Middle frontal gyrus (tissue), 1 donor: ENCODE measurements around the gene ATP6V1D.
A peak's percentile ranks its signal among the peaks of the same experiment; 100 is the strongest.
"Not testable (repeated sequence)": the region's sequence is repeated elsewhere in the genome, so short reads cannot be mapped to it uniquely, and the experiment has no call there.

Experiments
- DNase-seq: peaks from one replicate; pipeline ENCODE4 v3.0.0-alpha.2; 2015; ENCODE audit warnings: low spot score; ENCODE audit errors: extremely low spot score

Gene ATP6V1D

DNA sequence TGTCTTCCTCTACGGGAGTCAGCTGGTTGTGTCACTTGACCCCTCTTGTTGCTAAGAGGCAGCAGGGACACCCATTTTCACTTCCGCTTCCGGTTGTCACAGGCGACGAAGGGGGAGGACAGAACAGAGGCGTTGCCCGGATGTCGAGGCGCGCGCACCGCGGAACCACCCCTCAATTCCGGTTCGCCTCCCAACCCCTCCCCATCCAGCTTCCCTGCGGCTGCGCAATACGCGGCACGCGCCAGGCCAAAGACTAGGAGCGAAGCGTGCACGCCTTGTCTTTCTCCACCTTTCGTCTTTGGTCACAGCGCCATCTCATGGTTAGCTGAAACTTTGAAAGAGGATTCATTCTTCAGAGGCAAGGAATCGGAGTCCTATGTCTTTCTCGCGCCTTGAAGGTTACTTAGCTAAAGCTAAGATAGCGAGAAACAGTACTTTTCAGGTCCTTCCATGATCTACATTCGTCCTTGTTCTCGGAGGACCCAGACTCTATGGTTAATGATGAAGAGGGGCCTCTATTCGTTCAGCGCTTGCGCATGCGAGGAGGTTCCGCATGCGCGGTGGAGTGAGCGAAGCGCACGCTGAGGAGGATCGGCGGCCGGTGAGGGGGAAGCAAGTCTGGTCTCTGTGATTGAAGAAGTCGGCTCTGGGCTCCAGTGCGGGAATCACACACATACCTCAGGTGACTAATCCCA is at the start of gene ATP6V1D, which contains the start of gene EIF2S1:
TSS of gene ATP6V1D (minus strand) at position 30 of the 695 bp plus-strand sequence. CDS start 106 bp downstream, outside the sequence.
TSS of gene EIF2S1 (plus strand) at position 554 of the 695 bp plus-strand sequence. CDS start 4,440 bp downstream, outside the sequence.
- peak; percentile 98 for DNase-seq

DNA sequence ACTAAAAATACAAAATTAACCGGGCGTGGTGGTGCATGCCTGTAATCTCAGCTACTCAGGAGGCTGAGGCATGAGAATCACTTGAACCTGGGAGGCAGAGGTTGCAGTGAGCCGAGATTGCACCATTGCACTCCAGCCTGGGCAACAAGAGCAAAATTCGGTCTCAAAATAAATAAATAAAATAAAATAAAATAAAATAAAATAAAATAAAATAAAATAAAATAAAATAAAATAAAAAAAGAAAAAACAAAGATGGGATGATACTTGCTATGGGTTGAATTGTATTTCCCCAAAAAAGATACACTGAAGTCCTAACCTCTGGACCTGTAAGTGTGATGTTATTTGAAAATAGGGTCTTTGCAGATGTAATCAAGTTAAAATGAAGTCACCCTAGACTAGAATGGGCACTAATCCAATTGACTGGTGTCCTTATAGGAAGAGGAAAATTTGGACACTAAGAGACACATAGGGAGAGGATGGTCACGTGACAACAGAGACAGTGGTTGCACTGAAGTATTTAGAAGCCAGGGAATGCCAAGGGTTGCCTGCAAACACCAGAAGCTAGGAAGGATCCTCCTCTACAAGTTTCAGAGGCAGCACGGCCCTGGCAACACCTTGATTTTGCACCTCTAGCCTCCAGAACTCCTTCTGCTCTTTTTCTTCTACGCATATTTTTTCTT is 48.7 kb upstream of the ATP6V1D start:
- DNase-seq, result not testable (repeated sequence)

DNA sequence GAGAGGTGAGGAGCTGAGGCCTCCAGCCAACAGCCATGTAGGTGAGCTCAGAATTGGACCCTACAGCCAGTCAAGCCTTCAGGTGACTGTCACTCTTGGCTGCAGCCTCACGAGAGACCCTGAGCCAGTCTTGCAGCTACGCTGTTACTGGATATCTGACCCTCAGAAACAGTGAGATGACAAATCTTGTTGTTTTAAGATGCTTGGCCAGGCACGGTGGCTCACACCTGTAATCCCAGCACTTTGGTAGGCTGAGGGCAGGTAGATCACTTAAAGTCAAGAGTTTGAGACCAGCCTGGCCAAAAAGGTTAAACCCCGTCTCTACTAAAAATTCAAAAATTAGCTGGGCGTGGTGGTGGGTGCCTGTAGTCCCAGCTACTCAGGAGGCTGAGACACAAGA is 46.2 kb upstream of the ATP6V1D start:
- DNase-seq, result no peak

DNA sequence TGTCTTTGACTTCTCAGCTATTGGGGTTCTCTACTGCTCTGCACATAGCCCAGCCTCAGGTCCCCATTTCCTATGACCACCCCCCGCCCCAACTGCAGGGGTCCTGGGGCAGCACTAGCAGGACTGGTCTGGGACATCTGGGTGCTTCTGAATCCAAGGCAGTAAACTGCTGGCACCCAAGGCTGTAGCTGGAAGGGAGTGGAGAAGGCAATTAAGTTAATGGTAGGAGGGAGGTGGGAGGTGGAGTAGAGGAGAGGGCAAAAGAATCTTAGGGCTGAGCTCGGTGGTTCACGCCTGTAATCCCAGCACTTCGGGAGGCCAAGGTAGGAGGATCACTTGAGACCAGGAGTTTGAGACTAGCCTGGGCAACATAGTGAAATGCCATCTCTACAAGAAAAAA is 40.8 kb upstream of the ATP6V1D start:
- no peak for DNase-seq

DNA sequence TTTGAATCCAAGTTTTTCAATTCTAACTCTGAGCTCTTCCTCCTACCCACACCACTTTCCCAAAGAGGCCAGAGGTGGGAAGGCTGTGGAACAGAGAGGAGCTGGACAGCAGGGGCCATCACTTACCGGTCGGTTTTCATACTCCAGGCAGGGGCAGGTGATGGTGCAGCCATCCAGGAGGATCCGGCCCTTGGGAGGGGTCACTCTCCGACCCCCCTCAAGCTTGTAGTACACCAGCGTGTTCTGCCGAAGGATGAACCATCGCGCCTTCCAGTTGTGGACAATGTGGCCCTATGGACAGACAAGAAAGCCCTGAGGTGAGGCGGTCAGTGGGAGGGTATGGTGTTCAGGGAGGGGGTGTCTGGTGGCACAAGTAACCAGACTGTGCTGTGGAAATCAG is 37.9 kb upstream of the ATP6V1D start:
- no peak for DNase-seq

DNA sequence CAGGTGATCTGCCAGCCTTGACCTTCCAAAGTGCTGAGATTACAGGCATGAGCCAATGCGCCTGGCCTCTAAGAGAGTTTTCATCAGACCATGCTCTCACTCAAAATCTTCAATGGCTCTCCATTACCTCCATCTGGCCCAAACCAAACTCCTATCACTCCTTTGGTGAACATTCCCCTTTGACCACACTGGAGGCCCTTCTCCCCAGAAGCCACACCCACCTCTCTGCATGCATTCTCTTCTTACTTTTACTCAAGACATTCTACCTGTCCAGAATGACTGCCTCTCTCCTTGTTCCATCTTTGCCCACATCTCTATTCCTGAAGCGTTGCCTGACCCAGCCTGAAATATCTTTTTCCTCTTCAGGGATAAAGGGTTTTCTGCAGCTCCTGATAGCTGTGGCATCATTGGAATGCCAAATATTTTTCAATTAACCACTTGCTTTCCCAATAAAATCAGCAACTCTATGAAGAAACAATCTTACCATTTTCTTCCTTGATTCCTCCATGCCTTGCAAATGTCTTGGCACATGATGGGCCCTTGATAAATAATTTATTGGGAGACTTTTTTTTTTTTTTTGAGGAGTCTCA is 36.9 kb upstream of the ATP6V1D start:
- DNase-seq, result no peak

DNA sequence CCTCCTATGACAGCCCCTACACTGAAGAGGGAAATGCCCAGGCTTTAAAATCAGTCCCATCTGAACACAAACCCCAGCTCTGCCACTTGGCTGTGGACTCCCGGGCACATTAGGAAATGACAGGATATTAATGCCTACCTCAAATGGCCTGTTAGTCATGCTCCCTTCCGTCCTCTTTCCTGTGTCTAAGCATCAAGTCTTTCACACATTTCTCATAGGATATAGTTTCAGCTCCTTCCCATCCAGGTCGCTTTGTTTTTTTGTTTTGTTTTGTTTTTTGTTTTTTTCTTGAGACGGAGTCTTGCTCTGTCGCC is 36.2 kb upstream of the ATP6V1D start:
- no peak for DNase-seq

DNA sequence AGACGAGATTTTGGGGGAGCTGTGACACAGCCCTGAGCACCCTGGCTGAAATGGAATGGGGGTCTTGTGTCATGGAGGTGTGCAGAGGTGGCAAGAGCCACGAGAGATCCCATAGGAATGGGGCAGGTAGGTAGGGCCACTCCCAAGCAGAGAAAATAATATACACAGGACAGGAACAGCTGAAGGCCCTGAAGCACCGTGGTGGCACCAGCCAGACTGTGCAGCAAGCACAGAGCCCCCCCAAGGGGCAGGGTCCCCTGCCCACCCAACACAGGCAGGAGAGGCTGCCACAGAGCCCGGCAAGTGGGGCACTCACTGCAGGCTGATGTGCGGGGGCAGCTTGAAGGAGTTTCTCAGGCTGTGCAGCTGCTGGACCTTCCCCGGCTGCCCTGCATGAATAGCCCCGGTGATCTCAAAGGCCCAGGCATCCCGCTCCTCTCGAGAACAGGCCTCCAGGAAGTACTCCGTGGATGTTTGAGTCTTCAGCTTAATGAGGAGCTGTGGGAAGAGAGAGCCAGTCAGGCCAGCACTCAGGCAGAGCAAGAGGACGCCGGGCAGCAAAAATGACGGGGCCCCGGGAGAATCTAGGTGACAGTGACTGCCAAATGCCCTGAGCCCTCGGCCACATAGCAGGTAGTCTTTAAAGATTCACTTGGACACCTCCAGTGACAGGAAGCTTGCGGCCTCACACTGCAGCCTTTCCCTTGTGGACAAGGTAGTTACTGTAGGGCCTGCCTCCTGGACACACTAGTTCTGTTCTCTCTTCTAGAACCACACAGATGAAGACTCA is 35.7 kb upstream of the ATP6V1D start:
- DNase-seq, result no peak

DNA sequence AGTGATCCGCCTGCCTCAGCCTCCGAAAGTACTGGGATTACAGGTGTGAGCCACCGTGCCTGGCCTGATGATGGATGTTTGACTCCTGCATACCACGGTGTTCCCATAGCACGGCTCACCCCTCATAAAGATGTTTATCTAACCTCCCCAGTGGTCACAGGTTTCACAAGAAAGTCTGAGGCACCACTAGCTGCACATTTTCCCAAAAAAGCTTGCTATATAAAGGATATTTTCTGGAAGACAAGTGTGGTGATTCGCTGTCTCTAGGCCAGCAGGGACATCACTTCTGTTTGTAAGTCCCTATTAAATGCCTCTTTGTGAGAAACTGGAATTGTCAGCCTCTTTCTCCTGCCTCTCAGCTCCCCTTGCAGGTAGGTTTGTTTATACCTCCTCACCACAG is 34.1 kb upstream of the ATP6V1D start:
- no peak for DNase-seq

DNA sequence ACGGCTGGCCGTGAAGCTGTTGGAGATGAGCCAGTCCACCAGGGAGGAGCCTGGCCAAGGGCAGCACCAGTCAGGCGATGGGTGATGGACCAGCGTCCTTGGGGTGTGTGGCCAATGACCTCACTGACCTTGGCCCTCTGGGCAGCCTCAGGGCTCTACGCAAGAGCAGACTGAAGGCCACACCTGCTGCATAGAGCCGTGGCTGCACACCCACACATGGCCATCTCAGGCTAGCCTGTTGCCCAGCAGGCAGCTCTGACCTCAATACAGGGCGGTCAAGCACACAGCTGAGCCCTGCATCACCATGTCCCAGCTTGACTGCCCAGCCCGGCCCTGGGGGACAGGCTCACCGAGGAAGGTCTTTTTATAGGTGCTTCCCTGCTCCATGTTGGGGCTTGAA is 33.2 kb upstream of the ATP6V1D start:
- no peak for DNase-seq

DNA sequence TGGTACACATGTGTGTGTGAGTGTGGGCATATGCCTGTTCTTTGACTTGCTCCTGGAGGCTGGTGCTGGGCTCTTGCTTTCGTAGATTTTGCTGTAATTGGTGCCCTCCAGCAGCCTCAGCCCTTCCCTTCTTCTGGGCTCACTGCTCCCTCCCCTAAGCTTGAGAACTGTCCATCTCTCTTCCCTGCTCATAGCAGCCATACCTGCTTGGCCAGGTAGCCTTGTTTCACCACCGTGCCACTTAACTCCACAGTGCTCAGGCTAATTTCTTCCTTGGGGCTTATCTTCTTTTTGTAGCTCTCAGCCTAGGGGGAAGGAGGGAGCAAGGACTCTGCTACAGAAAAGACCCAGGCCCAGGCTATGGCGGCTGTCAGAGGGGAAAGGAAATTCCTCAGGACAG is 32.5 kb upstream of the ATP6V1D start:
- no peak for DNase-seq

DNA sequence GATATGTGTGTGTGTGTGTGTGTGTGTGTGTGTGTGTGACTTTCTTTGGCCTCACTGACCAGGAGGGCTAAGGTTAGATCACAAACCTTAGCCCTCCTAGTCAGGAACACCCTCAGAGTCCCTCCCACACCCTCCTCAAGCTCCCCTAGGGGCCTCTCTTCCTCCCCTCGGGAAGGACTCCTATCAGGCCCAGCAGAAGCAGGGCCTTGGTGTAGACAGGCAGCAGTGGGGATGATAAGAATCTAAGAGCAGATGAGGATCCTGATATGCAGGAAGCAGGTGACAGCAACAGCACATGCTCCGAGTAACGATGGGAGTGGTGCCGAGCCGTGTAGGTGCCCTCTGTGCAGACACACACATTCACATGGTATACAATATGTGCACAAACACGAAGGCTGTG is 31.7 kb upstream of the ATP6V1D start:
- no peak for DNase-seq

DNA sequence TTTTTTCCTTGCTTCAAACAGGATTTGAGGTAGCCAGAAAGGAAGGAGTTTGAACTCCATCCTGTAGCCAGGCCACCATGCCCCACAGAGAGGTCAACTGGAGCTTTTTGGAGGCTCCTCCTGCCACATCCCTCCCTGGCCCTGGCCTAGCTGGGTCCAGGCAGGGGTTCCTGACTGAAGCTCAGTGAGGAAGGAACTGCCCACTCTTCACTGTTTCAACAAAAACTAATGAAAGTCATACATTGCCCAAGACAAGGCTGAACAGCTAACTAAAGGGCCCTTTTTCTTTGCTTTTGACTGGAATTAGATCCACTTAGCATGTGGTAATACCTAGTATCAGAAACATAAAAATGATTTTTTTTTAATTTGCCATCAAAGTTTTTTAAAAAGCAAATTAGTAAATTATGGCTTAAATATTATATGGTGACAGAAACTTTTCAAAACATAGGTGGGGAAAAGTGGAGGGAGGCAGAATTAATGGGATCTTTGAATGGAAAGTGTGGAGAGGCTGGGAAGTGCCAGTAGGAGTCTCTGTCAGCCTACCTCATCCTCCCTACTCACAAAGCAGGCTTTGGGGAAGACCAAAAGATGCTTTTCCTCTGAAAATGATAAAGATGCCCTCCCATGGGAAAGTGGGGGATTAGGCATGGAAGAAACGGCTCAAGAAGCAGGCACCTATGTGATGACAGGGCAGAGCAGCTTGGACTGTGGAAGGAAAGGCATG is 30.4 kb upstream of the ATP6V1D start:
- no peak for DNase-seq

DNA sequence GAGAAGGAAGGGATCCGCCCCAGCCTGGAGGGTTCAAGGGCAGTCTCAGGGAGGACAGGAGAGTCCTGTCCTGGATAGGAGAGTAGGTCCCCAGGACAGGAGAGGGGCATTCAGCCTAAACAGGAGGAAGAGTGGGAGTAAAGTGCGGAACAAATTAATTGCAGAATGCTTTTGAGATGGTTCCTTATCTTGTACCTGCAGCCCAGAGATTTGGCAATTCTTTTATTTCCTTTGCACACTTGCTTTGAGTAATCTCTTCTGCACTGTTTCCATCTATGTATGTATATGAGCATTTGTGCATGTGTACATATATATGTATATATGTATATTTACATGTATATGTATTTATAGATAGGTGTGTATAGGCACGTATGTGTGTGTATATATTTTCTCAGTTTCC is 29.7 kb upstream of the ATP6V1D start:
- no peak for DNase-seq

DNA sequence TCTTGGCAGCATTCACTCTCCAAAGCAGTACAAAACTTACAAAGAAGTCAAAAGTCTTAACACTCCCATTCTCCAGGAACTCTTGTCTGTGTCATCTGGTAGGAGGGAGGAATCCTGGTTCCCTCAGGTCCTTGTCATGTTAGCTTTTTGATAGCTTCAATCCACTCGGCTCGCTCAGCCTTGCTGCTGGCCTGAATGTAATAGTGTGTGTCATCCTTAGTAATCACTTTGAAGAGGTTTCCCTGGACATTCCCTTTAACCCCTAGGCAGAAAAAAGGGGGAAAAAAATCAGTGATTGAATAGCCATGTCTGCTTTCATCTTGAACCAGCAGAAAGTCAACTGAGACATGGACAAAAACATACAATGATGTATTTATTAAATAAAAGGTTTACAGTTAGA is 27.6 kb upstream of the ATP6V1D start:
- no peak for DNase-seq

DNA sequence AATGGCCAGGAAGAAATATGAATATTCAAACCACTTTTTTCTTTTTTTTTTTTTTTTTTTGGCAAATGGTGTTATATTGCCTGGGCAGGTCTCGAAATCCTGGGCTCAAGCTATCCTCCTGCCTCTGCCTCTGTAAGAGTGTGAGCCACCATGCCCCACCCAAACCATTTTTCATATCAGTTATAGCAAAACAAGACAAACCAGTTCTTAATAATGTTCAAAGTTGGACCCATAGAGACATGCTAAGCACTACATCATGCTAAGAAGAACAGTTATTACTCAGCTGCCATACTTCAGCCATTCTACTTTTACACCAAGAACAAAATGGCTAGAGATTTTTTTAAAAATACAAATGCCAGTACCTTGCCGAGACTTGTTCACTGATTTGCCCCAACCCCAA is 26.0 kb upstream of the ATP6V1D start:
- no peak for DNase-seq

DNA sequence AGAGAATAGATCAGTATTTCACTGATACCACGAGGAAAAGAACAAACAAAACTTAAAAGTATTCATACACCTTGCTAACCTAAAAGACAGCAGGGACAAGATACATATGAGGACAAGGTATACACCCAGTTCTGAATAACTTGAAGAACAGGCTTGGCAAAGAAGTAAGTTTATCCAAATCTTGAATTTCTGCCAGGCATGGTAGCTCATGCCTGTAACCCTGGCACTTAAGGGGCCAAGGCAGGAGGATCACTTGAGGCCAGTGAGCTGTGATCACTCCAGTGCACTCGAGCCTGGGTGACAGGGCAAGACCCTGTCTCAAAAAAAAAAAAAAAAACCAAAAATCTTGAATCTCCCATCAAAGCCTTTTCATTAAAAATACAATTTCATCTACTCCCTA is 25.5 kb upstream of the ATP6V1D start:
- DNase-seq, result no peak

DNA sequence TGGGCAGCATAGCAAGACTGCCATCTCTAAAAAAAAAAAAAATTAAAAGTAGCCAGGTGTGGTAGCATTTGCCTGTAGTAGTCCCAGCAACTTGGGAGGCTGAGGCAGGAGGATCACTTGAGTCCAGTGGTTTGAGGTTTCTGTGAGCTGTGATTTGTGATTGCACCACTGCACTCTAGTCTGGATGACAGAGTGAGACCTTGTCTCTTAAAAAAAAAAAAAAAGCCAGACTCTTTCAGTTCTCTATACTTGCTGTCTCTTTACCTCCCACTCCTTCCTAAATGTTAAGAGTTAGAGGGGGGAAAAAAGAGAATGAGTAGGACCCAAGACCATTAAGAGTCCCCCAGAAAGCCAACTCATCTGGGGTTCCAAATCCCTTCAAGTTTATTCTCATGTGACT is 18.3 kb upstream of the ATP6V1D start:
- no peak for DNase-seq

DNA sequence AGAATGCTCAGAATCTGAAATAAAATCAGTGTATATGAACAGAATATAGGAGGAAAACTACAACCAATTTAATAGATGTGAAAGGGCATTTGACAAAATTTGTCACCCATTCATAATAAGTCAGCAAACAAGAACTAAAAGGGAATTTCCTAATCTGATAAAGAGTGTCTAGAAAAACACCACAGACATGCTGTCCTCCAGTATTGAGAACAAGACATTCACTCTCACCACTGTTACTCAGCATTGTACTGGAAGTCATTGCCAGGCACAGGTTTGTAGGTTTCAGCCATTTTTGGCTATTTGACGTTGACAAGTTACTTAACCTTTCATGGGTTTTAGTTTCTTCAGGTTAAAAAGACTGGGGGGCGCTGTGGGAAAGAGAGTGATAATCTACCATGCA is 13.7 kb upstream of the ATP6V1D start:
- no peak for DNase-seq

DNA sequence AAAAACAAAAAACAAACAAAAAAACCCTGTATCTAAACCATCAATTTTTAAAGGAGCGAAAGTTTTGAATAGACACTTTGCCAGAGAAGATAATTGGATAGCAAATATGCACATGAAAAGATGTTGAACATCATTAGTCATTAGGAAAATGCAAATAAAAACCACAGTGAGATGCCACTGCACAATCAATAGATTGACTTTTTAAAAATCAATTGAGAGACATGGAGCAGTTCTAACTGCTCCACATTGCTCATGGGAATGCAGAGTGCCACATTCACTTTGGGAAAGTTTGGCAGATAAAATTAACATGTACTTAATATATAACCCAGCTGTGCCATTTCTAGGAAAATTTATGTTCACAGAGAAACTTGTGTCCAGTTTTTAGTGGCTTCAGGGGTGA is 13.2 kb upstream of the ATP6V1D start:
- no peak for DNase-seq
